Mesendoderm (in vitro differentiated cells): ENCODE measurements around the gene SEMA4C.
A peak's percentile ranks its signal among the peaks of the same experiment; 100 is the strongest.

Experiments used
- DNase-seq: peaks from one replicate; pipeline ENCODE4 v3.0.0; 2013
- H2AK5ac ChIP-seq: 2 replicates; pipeline ENCODE4 v1.6.1; 2013; ENCODE audit warnings: low read length, inconsistent platforms
- H2BK120ac ChIP-seq: 2 replicates; pipeline ENCODE4 v1.6.1; 2013; ENCODE audit warnings: low read depth, mild to moderate bottlenecking, low read length, moderate library complexity, mixed read lengths
- H2BK15ac ChIP-seq: replicated peaks from 2 replicates; pipeline ENCODE4 v1.6.1; 2013; ENCODE audit warnings: low read depth, mild to moderate bottlenecking, moderate library complexity
- H2BK5ac ChIP-seq: 2 replicates; pipeline ENCODE4 v1.6.1; 2013; ENCODE audit warnings: low read length, inconsistent platforms
- H3K18ac ChIP-seq: 2 replicates; pipeline ENCODE4 v1.6.1; 2013; ENCODE audit warnings: mild to moderate bottlenecking, low read length, mixed read lengths
- H3K23ac ChIP-seq: one replicate; pipeline ENCODE4 v1.6.1; 2013; ENCODE audit warnings: low read length
- H3K27ac ChIP-seq: 2 replicates; pipeline ENCODE4 v1.5.1; 2013; ENCODE audit warnings: low read depth, mild to moderate bottlenecking, inconsistent platforms, low read length, moderate library complexity
- H3K27me3 ChIP-seq: 2 replicates; pipeline ENCODE4 v1.6.1; 2013; ENCODE audit warnings: low read length, control low read depth, mild to moderate bottlenecking, inconsistent platforms; ENCODE audit not compliant: insufficient read depth, poor library complexity
- H3K36me3 ChIP-seq: 2 replicates; pipeline ENCODE4 v1.6.1; 2013; ENCODE audit warnings: low read length, inconsistent platforms; ENCODE audit not compliant: control insufficient read depth, insufficient read depth
- H3K4ac ChIP-seq: one replicate; pipeline ENCODE4 v1.6.1; 2013; ENCODE audit warnings: low read depth, mild to moderate bottlenecking, low read length, moderate library complexity
- H3K4me1 ChIP-seq: 2 replicates; pipeline ENCODE4 v1.6.1; 2013; ENCODE audit warnings: low read depth, low read length, inconsistent platforms; ENCODE audit not compliant: control insufficient read depth
- H3K4me2 ChIP-seq: 2 replicates; pipeline ENCODE4 v1.6.1; 2013; ENCODE audit warnings: low read length
- H3K4me3 ChIP-seq: 2 replicates; pipeline ENCODE4 v1.5.1; 2013; ENCODE audit warnings: mild to moderate bottlenecking, low read length
- H3K56ac ChIP-seq: one replicate; pipeline ENCODE4 v1.6.1; 2013; ENCODE audit warnings: low read length
- H3K79me1 ChIP-seq: 2 replicates; pipeline ENCODE4 v1.6.1; 2013; ENCODE audit warnings: low read length, inconsistent platforms
- H3K79me2 ChIP-seq: 2 replicates; pipeline ENCODE4 v1.6.1; 2013; ENCODE audit warnings: mild to moderate bottlenecking, low read length; ENCODE audit not compliant: control insufficient read depth, insufficient read depth
- H3K9ac ChIP-seq: 2 replicates; pipeline ENCODE4 v1.6.1; 2013; ENCODE audit warnings: low read length, inconsistent platforms
- H4K5ac ChIP-seq: one replicate; pipeline ENCODE4 v1.6.1; 2013; ENCODE audit warnings: low read length
- H4K8ac ChIP-seq: one replicate; pipeline ENCODE4 v1.6.1; 2013; ENCODE audit warnings: low read depth, mild to moderate bottlenecking, control low read depth, low read length, moderate library complexity
- WGBS: extraction: QIAGEN DNeasy Blood & Tissue Kit; methylation state at CpG from one replicate; pipeline ENCODE4 v1.1.7; 2013; ENCODE audit warnings: low lambda C conversion rate, missing lambda C conversion rate; ENCODE audit not compliant: insufficient coverage; ENCODE audit errors: extremely low coverage; 5-methylcytosine and 5-hydroxymethylcytosine counted together

SEMA4C gene

GRCh38 chr2:96879545-96880040, 9.7 kb upstream of the SEMA4C start:
- Histone ChIP-seq H3K4me3 (no peak overlapping the region), H3K23ac (no peak overlapping the region), H2BK120ac (no peak overlapping the region), H3K18ac (no peak overlapping the region), H3K9ac (no peak overlapping the region), H3K4me1 (peaks cover 27% of the 10 kb centered on the region), H2BK5ac (no peak overlapping the region), H3K4ac (no peak overlapping the region), H3K56ac (no peak overlapping the region), H3K36me3 (no peaks in the 10 kb centered on the region), H3K79me2 (no peaks in the 10 kb centered on the region), H3K27ac (no peak overlapping the region), H4K8ac (no peak overlapping the region), H2AK5ac (no peak overlapping the region), H3K27me3 (no peaks in the 10 kb centered on the region), H2BK15ac (no peak overlapping the region), H3K4me2 (no peak overlapping the region), H4K5ac (no peak overlapping the region), H3K79me1 (no peaks in the 10 kb centered on the region)
- no peak for DNase-seq
- no CpG with 5 or more reads among the region's 18 CpGs for WGBS

- H2BK120ac ChIP-seq, result no peak overlapping the region
- H2BK5ac ChIP-seq, result no peak overlapping the region
- no peaks in the 10 kb centered on the region for H3K79me2 ChIP-seq
- H3K27me3 ChIP-seq, result no peaks in the 10 kb centered on the region
- H3K56ac ChIP-seq, result no peak overlapping the region
- H3K4me2 ChIP-seq, result no peak overlapping the region
- no peak overlapping the region for H2BK15ac ChIP-seq
- no peak overlapping the region for H4K5ac ChIP-seq
- peaks cover 30% of the 10 kb centered on the region for H3K4me1 ChIP-seq
- H3K18ac ChIP-seq, result no peak overlapping the region
- no peak overlapping the region for H3K27ac ChIP-seq
- no peak overlapping the region for H4K8ac ChIP-seq
- WGBS, result no CpG with 5 or more reads among the region's 22 CpGs
- no peak overlapping the region for H3K23ac ChIP-seq
- no peak overlapping the region for H3K4me3 ChIP-seq
- no peaks in the 10 kb centered on the region for H3K79me1 ChIP-seq
- H2AK5ac ChIP-seq, result no peak overlapping the region
- H3K4ac ChIP-seq, result no peak overlapping the region
- H3K36me3 ChIP-seq, result no peaks in the 10 kb centered on the region
- H3K9ac ChIP-seq, result no peak overlapping the region
- no peak for DNase-seq
These were observed 9.1 kb upstream of the SEMA4C start for GRCh38 chr2:96878796-96879544.

- H4K8ac ChIP-seq, result no peak overlapping the region
- H3K4me1 ChIP-seq, result peaks cover 35% of the 10 kb centered on the region
- peak overlapping the region; percentile 68 for H3K56ac ChIP-seq
- no peak overlapping the region for H3K4ac ChIP-seq
- no peak overlapping the region for H4K5ac ChIP-seq
- no peak overlapping the region for H3K18ac ChIP-seq
- no peak overlapping the region for H2BK120ac ChIP-seq
- H3K79me2 ChIP-seq, result no peaks in the 10 kb centered on the region
- no peaks in the 10 kb centered on the region for H3K79me1 ChIP-seq
- H3K27me3 ChIP-seq, result no peaks in the 10 kb centered on the region
- no peak overlapping the region for H2BK5ac ChIP-seq
- H3K27ac ChIP-seq, result no peak overlapping the region
- H2AK5ac ChIP-seq, result no peak overlapping the region
- no peak overlapping the region for H3K23ac ChIP-seq
- WGBS, result no CpG with 5 or more reads among the region's 7 CpGs
- no peak overlapping the region for H3K4me3 ChIP-seq
- no peak for DNase-seq
- no peak overlapping the region for H3K4me2 ChIP-seq
- no peak overlapping the region for H2BK15ac ChIP-seq
- no peaks in the 10 kb centered on the region for H3K36me3 ChIP-seq
- no peak overlapping the region for H3K9ac ChIP-seq
These were observed 8.3 kb upstream of the SEMA4C start for GRCh38 chr2:96878171-96878570.

- no peak for DNase-seq
- no peak overlapping the region for H3K18ac ChIP-seq
These were observed 7.8 kb upstream of the SEMA4C start for GRCh38 chr2:96877631-96878092.

GRCh38 chr2:96877042-96877451, 7.2 kb upstream of the SEMA4C start:
- Histone ChIP-seq H3K56ac (no peak overlapping the region), H3K9ac (no peak overlapping the region), H3K79me1 (no peaks in the 10 kb centered on the region), H4K8ac (no peak overlapping the region), H3K4ac (no peak overlapping the region), H3K4me3 (no peak overlapping the region), H3K36me3 (no peaks in the 10 kb centered on the region), H2BK5ac (no peak overlapping the region), H2BK15ac (no peak overlapping the region), H3K27ac (no peak overlapping the region), H4K5ac (no peak overlapping the region), H2AK5ac (no peak overlapping the region), H2BK120ac (no peak overlapping the region), H3K4me1 (peaks cover 28% of the 10 kb centered on the region), H3K4me2 (no peak overlapping the region), H3K79me2 (no peaks in the 10 kb centered on the region), H3K23ac (no peak overlapping the region), H3K27me3 (no peaks in the 10 kb centered on the region), H3K18ac (no peak overlapping the region)
- no CpG with 5 or more reads among the region's 6 CpGs for WGBS
- DNase-seq, result no peak

More at GRCh38 chr2:96877631-96878092, 7.8 kb upstream of the SEMA4C start:
- no peak overlapping the region for H2AK5ac ChIP-seq
- WGBS, result no CpG with 5 or more reads among the region's 15 CpGs
- H3K4me1 ChIP-seq, result peaks cover 33% of the 10 kb centered on the region
- H4K5ac ChIP-seq, result no peak overlapping the region
- H3K79me2 ChIP-seq, result no peaks in the 10 kb centered on the region
- no peaks in the 10 kb centered on the region for H3K36me3 ChIP-seq
- H3K9ac ChIP-seq, result no peak overlapping the region
- H3K4me3 ChIP-seq, result no peak overlapping the region
- peak overlapping the region; percentile 68 for H3K56ac ChIP-seq
- no peak overlapping the region for H2BK5ac ChIP-seq
- H2BK15ac ChIP-seq, result no peak overlapping the region
- no peaks in the 10 kb centered on the region for H3K27me3 ChIP-seq
- no peak overlapping the region for H4K8ac ChIP-seq
- no peak overlapping the region for H3K27ac ChIP-seq
- no peak overlapping the region for H3K4ac ChIP-seq
- H3K23ac ChIP-seq, result peak overlapping the region; percentile 15
- no peak overlapping the region for H2BK120ac ChIP-seq
- no peak overlapping the region for H3K4me2 ChIP-seq
- H3K79me1 ChIP-seq, result no peaks in the 10 kb centered on the region
